GM23248 (cell line): ENCODE results near the gene PCDHB8. TPM values are rescaled to one million over a fixed set of nuclear protein-coding genes. Genes with fewer than 3 reads are reported as not detected.
A peak's percentile ranks its signal among the peaks of the same experiment; 100 is the strongest.
"Not testable (repeated sequence)": the region's sequence is repeated elsewhere in the genome, so short reads cannot be mapped to it uniquely, and the experiment has no call there.

Source experiments
- DNase-seq: peaks from one replicate; pipeline ENCODE4 v3.0.0-alpha.2; 2015
- H2AFZ ChIP-seq: fragments of 200-600 bp; sonication (generic); 2 replicates; pipeline ENCODE4 v1.6.1; 2016; ENCODE audit warnings: antibody characterized with exemption
- H3F3A ChIP-seq: fragments of 200-600 bp; sonication (generic); 2 replicates; pipeline ENCODE4 v1.6.1; 2016; ENCODE audit warnings: mild to moderate bottlenecking, antibody characterized with exemption, mixed run types; ENCODE audit not compliant: insufficient read depth
- H3K27ac ChIP-seq: fragments of 200-600 bp; sonication (generic); 2 replicates; pipeline ENCODE4 v1.5.1; 2016; ENCODE audit warnings: mild to moderate bottlenecking
- H3K27me3 ChIP-seq: fragments of 200-600 bp; sonication (generic); replicated peaks from 2 replicates; pipeline ENCODE4 v1.6.1; 2016; ENCODE audit warnings: mild to moderate bottlenecking; ENCODE audit not compliant: insufficient read depth
- H3K36me3 ChIP-seq: fragments of 200-600 bp; sonication (generic); 2 replicates; pipeline ENCODE4 v1.6.1; 2016; ENCODE audit warnings: low read depth, mild to moderate bottlenecking
- H3K4me1 ChIP-seq: fragments of 200-600 bp; sonication (generic); 2 replicates; pipeline ENCODE4 v1.6.1; 2016; ENCODE audit warnings: mild to moderate bottlenecking; ENCODE audit not compliant: insufficient read depth
- H3K4me2 ChIP-seq: fragments of 200-600 bp; sonication (generic); one replicate; pipeline ENCODE4 v1.6.1; 2016; ENCODE audit warnings: mild to moderate bottlenecking; ENCODE audit not compliant: unreplicated experiment
- H3K4me3 ChIP-seq: fragments of 200-600 bp; sonication (generic); 2 replicates; pipeline ENCODE4 v1.5.1; 2016; ENCODE audit warnings: mild to moderate bottlenecking
- H3K79me2 ChIP-seq: fragments of 200-600 bp; sonication (generic); 2 replicates; pipeline ENCODE4 v1.6.1; 2016; ENCODE audit warnings: mild to moderate bottlenecking; ENCODE audit not compliant: insufficient read depth
- H3K9ac ChIP-seq: fragments of 200-600 bp; sonication (generic); 2 replicates; pipeline ENCODE4 v1.6.1; 2016; ENCODE audit warnings: mild to moderate bottlenecking
- H3K9me2 ChIP-seq: fragments of 200-600 bp; sonication (generic); 2 replicates; pipeline ENCODE4 v1.6.1; 2016; ENCODE audit warnings: mixed run types, mild to moderate bottlenecking, moderate library complexity; ENCODE audit not compliant: insufficient read depth
- H3K9me3 ChIP-seq: fragments of 200-600 bp; sonication (generic); one replicate; pipeline ENCODE4 v1.6.1; 2017; ENCODE audit warnings: low read depth
- H4K20me1 ChIP-seq: fragments of 200-600 bp; sonication (generic); 2 replicates; pipeline ENCODE4 v1.6.0; 2016; ENCODE audit not compliant: insufficient read depth
- EZH2 ChIP-seq: fragments of 200-600 bp; sonication (generic); IDR thresholded peaks from 2 replicates; pipeline ENCODE4 v1.6.1; 2018; ENCODE audit warnings: antibody characterized with exemption, mild to moderate bottlenecking; ENCODE audit not compliant: insufficient read depth, poor library complexity, severe bottlenecking
- EZH2phosphoT487 ChIP-seq: fragments of 200-600 bp; sonication (generic); IDR thresholded peaks from 2 replicates; pipeline ENCODE4 v1.6.1; 2018; ENCODE audit warnings: antibody characterized with exemption, moderate library complexity, mild to moderate bottlenecking, low read depth; ENCODE audit not compliant: insufficient read depth
- WGBS, 2 experiments: methylation state at CpG; one replicate each; pipeline ENCODE4 v1.1.6; 2015 to 2017; ENCODE audit warnings: low lambda C conversion rate in 2 of 2, low coverage in 1 of 2; ENCODE audit errors: missing lambda C conversion rate in 2 of 2; 5-methylcytosine and 5-hydroxymethylcytosine counted together
- in situ Hi-C: fragments of 300-500 bp; cut with MboI; formaldehyde crosslinking; loops from 2 replicates; pipeline ENCODE4 v1.15.0; 2020
- polyA plus RNA-seq: library from polyadenylated mRNA; unstranded; fragments of >200 nt; fragmentation: Nextera tagmentation; extraction: Ambion mirVana; gene quantifications from 2 replicates; pipeline ENCODE4 v1.2.1, GENCODE V29; 2016
- total RNA-seq: library from RNA; depleted of rRNA; stranded (reverse); fragments of >200 nt; shearing (Covaris generic); gene quantifications from 2 replicates; pipeline ENCODE4 v1.2.3, GENCODE V29; 2014; rRNA removed

Gene PCDHB8
- total and polyA plus RNA-seq, 2 experiments from 2014 or later = 0.83 to 2.9 TPM

DNA sequence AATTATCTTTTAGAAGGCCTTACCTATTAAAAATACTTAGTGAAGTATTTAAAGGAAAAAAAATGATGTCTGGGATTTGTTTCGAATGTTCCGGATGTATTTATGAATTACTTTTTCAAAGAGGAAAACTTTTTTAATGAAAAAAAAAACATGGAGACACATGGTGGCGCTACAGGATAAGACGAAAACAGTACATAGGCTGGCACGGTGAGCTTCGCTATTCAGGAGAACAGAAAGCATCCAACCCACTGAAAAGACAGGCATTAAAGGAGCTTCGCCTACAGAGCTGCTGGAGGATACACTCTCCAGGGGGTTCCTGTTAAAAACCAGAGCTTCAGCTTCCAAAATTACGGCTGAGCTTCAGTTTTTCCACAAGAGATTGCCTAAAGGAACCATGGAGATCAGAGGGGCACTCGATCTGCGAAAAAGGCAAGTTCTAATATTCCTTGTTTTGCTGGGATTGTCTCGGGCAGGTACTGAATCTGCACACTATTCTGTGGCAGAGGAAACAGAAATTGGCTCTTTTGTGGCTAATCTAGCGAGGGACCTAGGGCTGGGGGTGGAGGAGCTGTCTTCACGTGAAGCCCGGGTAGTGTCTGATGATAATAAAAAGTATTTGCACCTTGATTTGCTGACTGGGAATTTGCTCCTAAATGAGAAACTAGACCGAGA lies 45.7 kb downstream of the PCDHB8 start, which contains the start of gene PCDHB14:
Gene PCDHB14, plus strand, starts transcription at position 232 of the 672 bp plus-strand sequence. Its CDS starts 163 bp downstream, at position 395.
- H4K20me1 ChIP-seq = no peaks in the 10 kb centered on the region
- H3K9me3 ChIP-seq = no peaks in the 10 kb centered on the region
- WGBS, 2 experiments = 16% methylated on average over 15 of the region's 15 CpGs
- peak within 1 kb of the TSS; percentile 72 for H3K4me3 ChIP-seq
- peak; percentile 70 for DNase-seq
- H3K36me3 ChIP-seq = no peaks in the 10 kb centered on the region
- H3K4me2 ChIP-seq = peak within 1 kb of the TSS; percentile 72
- no peaks in the 10 kb centered on the region for H3K4me1 ChIP-seq
- H3K27ac ChIP-seq = no peak within 1 kb of the TSS
- in situ Hi-C loops = no loop called here
- H2AFZ ChIP-seq = peak within 1 kb of the TSS; percentile 75
- no peaks in the 10 kb centered on the region for H3K79me2 ChIP-seq
- no peaks in the 10 kb centered on the region for H3K9me2 ChIP-seq
- no peaks in the 10 kb centered on the region for H3F3A ChIP-seq
- no peak for TF ChIP-seq EZH2
- TF ChIP-seq EZH2phosphoT487 = no peak
- no peaks in the 10 kb centered on the region for H3K27me3 ChIP-seq
- peak within 1 kb of the TSS; percentile 61; the same call in 1 of the 2 replicates for H3K9ac ChIP-seq

- H3K79me2 ChIP-seq, H3K4me1 ChIP-seq, H2AFZ ChIP-seq, H3F3A ChIP-seq, DNase-seq, in situ Hi-C loops, H3K9me2 ChIP-seq, H3K27ac ChIP-seq, H4K20me1 ChIP-seq, H3K36me3 ChIP-seq, H3K9ac ChIP-seq, H3K27me3 ChIP-seq, H3K4me2 ChIP-seq, H3K4me3 ChIP-seq, H3K9me3 ChIP-seq: not testable (repeated sequence)
- WGBS, 2 experiments = 39 to 41% methylated on average over 32 to 35 of the region's 40 CpGs
Measured at GRCh38 chr5:141224844-141225243, 47.3 kb downstream of the PCDHB8 start.

DNA sequence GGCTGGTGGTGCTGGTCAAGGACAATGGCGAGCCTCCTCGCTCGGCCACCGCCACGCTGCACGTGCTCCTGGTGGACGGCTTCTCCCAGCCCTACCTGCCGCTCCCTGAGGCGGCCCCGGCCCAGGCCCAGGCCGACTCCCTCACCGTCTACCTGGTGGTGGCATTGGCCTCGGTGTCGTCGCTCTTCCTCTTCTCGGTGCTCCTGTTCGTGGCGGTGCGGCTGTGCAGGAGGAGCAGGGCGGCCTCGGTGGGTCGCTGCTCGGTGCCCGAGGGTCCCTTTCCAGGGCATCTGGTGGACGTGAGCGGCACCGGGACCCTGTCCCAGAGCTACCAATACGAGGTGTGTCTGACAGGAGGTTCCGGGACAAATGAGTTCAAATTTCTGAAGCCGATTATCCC lies 47.8 kb downstream of the PCDHB8 start:
- H3K79me2 ChIP-seq, H2AFZ ChIP-seq, H3K27me3 ChIP-seq, H4K20me1 ChIP-seq, H3K9ac ChIP-seq, DNase-seq, H3K9me3 ChIP-seq, H3K27ac ChIP-seq, in situ Hi-C loops, H3K4me1 ChIP-seq, H3K36me3 ChIP-seq, H3F3A ChIP-seq, H3K9me2 ChIP-seq, H3K4me3 ChIP-seq, H3K4me2 ChIP-seq: not testable (repeated sequence)
- 37 to 38% methylated on average over 8 to 24 of the region's 30 CpGs for WGBS, 2 experiments

Other genes starting within 250 kb of the PCDHB8 start
Only the 30 nearest of the 36 such genes appear.
- not detected in 2 replicates for gene PCDHAC2, start 211.3 kb upstream of the PCDHB8 start, total RNA-seq
- not detected in 2 replicates for gene PCDHAC2, start 211.3 kb upstream of the PCDHB8 start, polyA plus RNA-seq
- not detected in 2 replicates for gene PCDHB1, start 126.4 kb upstream of the PCDHB8 start, total RNA-seq
- gene PCDHB1, start 126.4 kb upstream of the PCDHB8 start, polyA plus RNA-seq = not detected in 2 replicates
- 4.9 and 8.9 TPM in 2 replicates for gene PCDHB2, start 83.2 kb upstream of the PCDHB8 start, total RNA-seq
- gene PCDHB2, start 83.2 kb upstream of the PCDHB8 start, polyA plus RNA-seq = 4.4 and 6.0 TPM in 2 replicates
- gene PCDHB3, start 77.3 kb upstream of the PCDHB8 start, total RNA-seq = 0.76 and 1.1 TPM in 2 replicates
- gene PCDHB3, start 77.3 kb upstream of the PCDHB8 start, polyA plus RNA-seq = 0.23 and 0.24 TPM in 2 replicates
- 0.22 and 0.63 TPM in 2 replicates for gene PCDHB4, start 56.0 kb upstream of the PCDHB8 start, total RNA-seq
- 0.60 and 1.0 TPM in 2 replicates for gene PCDHB4, start 56.0 kb upstream of the PCDHB8 start, polyA plus RNA-seq
- gene PCDHB5, start 42.6 kb upstream of the PCDHB8 start, total RNA-seq = 0.43 and 1.3 TPM in 2 replicates
- gene PCDHB5, start 42.6 kb upstream of the PCDHB8 start, polyA plus RNA-seq = 0.05 TPM in 1 of 2 replicates, not detected in the other
- 0.22 and 0.38 TPM in 2 replicates for gene PCDHB6, start 27.7 kb upstream of the PCDHB8 start, total RNA-seq
- gene PCDHB6, start 27.7 kb upstream of the PCDHB8 start, polyA plus RNA-seq = 0.10 and 0.25 TPM in 2 replicates
- gene PCDHB7, start 5.1 kb upstream of the PCDHB8 start, total RNA-seq = 0.65 and 0.89 TPM in 2 replicates
- 0.51 and 0.52 TPM in 2 replicates for gene PCDHB7, start 5.1 kb upstream of the PCDHB8 start, polyA plus RNA-seq
- gene PCDHB16, start 4.6 kb downstream of the PCDHB8 start, total RNA-seq = 4.2 and 5.1 TPM in 2 replicates
- 4.8 and 5.0 TPM in 2 replicates for gene PCDHB16, start 4.6 kb downstream of the PCDHB8 start, polyA plus RNA-seq
- 1.5 and 2.5 TPM in 2 replicates for gene PCDHB9, start 9.4 kb downstream of the PCDHB8 start, total RNA-seq
- gene PCDHB9, start 9.4 kb downstream of the PCDHB8 start, polyA plus RNA-seq = 1.3 and 1.9 TPM in 2 replicates
- gene PCDHB10, start 14.6 kb downstream of the PCDHB8 start, total RNA-seq = 1.3 and 2.9 TPM in 2 replicates
- gene PCDHB10, start 14.6 kb downstream of the PCDHB8 start, polyA plus RNA-seq = 0.86 and 1.3 TPM in 2 replicates
- 0.38 and 1.2 TPM in 2 replicates for gene PCDHB11, start 21.8 kb downstream of the PCDHB8 start, total RNA-seq
- 1.1 TPM in 2 replicates for gene PCDHB11, start 21.8 kb downstream of the PCDHB8 start, polyA plus RNA-seq
- 0.43 and 2.9 TPM in 2 replicates for gene PCDHB12, start 30.9 kb downstream of the PCDHB8 start, total RNA-seq
- gene PCDHB12, start 30.9 kb downstream of the PCDHB8 start, polyA plus RNA-seq = 0.48 and 0.53 TPM in 2 replicates
- gene PCDHB13, start 36.1 kb downstream of the PCDHB8 start, total RNA-seq = 2.8 and 3.3 TPM in 2 replicates
- 1.6 and 2.0 TPM in 2 replicates for gene PCDHB13, start 36.1 kb downstream of the PCDHB8 start, polyA plus RNA-seq
- gene PCDHB14, start 45.6 kb downstream of the PCDHB8 start, total RNA-seq = 2.1 and 4.3 TPM in 2 replicates
- gene PCDHB14, start 45.6 kb downstream of the PCDHB8 start, polyA plus RNA-seq = 1.7 and 2.1 TPM in 2 replicates
- gene PCDHB15, start 67.6 kb downstream of the PCDHB8 start, total RNA-seq = 2.7 and 2.8 TPM in 2 replicates
- 1.5 and 1.9 TPM in 2 replicates for gene PCDHB15, start 67.6 kb downstream of the PCDHB8 start, polyA plus RNA-seq
- gene SLC25A2, start 126.3 kb downstream of the PCDHB8 start, total RNA-seq = not detected in 2 replicates
- gene SLC25A2, start 126.3 kb downstream of the PCDHB8 start, polyA plus RNA-seq = not detected in 2 replicates
- gene TAF7, start 143.0 kb downstream of the PCDHB8 start, total RNA-seq = 65.0 and 65.9 TPM in 2 replicates
- 104 and 114 TPM in 2 replicates for gene TAF7, start 143.0 kb downstream of the PCDHB8 start, polyA plus RNA-seq
- gene PCDHGA1, start 152.7 kb downstream of the PCDHB8 start, total RNA-seq = 0.38 and 1.8 TPM in 2 replicates
- gene PCDHGA1, start 152.7 kb downstream of the PCDHB8 start, polyA plus RNA-seq = 0.63 and 0.72 TPM in 2 replicates
- gene PCDHGA2, start 161.0 kb downstream of the PCDHB8 start, total RNA-seq = 6.3 and 7.3 TPM in 2 replicates
- gene PCDHGA2, start 161.0 kb downstream of the PCDHB8 start, polyA plus RNA-seq = 4.3 and 5.3 TPM in 2 replicates
- 7.5 and 7.6 TPM in 2 replicates for gene PCDHGA3, start 166.0 kb downstream of the PCDHB8 start, total RNA-seq
- 4.0 and 5.4 TPM in 2 replicates for gene PCDHGA3, start 166.0 kb downstream of the PCDHB8 start, polyA plus RNA-seq
- 0.25 and 0.86 TPM in 2 replicates for gene PCDHGB1, start 172.3 kb downstream of the PCDHB8 start, total RNA-seq
- 0.16 and 0.19 TPM in 2 replicates for gene PCDHGB1, start 172.3 kb downstream of the PCDHB8 start, polyA plus RNA-seq
- 10.8 and 13.9 TPM in 2 replicates for gene PCDHGA4, start 177.2 kb downstream of the PCDHB8 start, total RNA-seq
- 8.1 and 8.6 TPM in 2 replicates for gene PCDHGA4, start 177.2 kb downstream of the PCDHB8 start, polyA plus RNA-seq
- gene PCDHGB2, start 182.2 kb downstream of the PCDHB8 start, total RNA-seq = 2.2 and 2.5 TPM in 2 replicates
- gene PCDHGB2, start 182.2 kb downstream of the PCDHB8 start, polyA plus RNA-seq = 0.76 and 0.94 TPM in 2 replicates
- 0.86 and 1.3 TPM in 2 replicates for gene PCDHGA5, start 186.4 kb downstream of the PCDHB8 start, total RNA-seq
- 0.24 and 0.35 TPM in 2 replicates for gene PCDHGA5, start 186.4 kb downstream of the PCDHB8 start, polyA plus RNA-seq
- 2.8 and 4.0 TPM in 2 replicates for gene PCDHGB3, start 192.5 kb downstream of the PCDHB8 start, total RNA-seq
- gene PCDHGB3, start 192.5 kb downstream of the PCDHB8 start, polyA plus RNA-seq = 0.95 and 1.2 TPM in 2 replicates
- 5.4 and 5.8 TPM in 2 replicates for gene PCDHGA6, start 196.1 kb downstream of the PCDHB8 start, total RNA-seq
- 2.1 and 2.6 TPM in 2 replicates for gene PCDHGA6, start 196.1 kb downstream of the PCDHB8 start, polyA plus RNA-seq
- 0.43 and 1.6 TPM in 2 replicates for gene PCDHGA7, start 205.0 kb downstream of the PCDHB8 start, total RNA-seq
- 0.84 and 1.1 TPM in 2 replicates for gene PCDHGA7, start 205.0 kb downstream of the PCDHB8 start, polyA plus RNA-seq
- 6.8 and 7.6 TPM in 2 replicates for gene PCDHGB4, start 209.9 kb downstream of the PCDHB8 start, total RNA-seq
- gene PCDHGB4, start 209.9 kb downstream of the PCDHB8 start, polyA plus RNA-seq = 5.0 and 5.6 TPM in 2 replicates
- 0.86 and 1.5 TPM in 2 replicates for gene PCDHGA8, start 214.8 kb downstream of the PCDHB8 start, total RNA-seq
- 0.25 and 0.69 TPM in 2 replicates for gene PCDHGA8, start 214.8 kb downstream of the PCDHB8 start, polyA plus RNA-seq